GM12864 (cell line): Measurements from ENCODE around the gene NRDE2.
"Not testable (repeated sequence)": the region's sequence is repeated elsewhere in the genome, so short reads cannot be mapped to it uniquely, and the experiment has no call there.

Experiments used
- DNase-seq: peaks from one replicate; pipeline ENCODE4 v3.0.0-alpha.2; 2011; ENCODE audit warnings: low read depth
- H3K4me3 ChIP-seq: 2 replicates; pipeline ENCODE4 v1.5.1; 2011; ENCODE audit warnings: mild to moderate bottlenecking, low read depth, low read length, control low read depth
- TF ChIP-seq, protein P1 (sequence below): IDR thresholded peaks from 2 replicates; pipeline ENCODE4 v1.5.1; 2011; ENCODE audit warnings: low read depth, mild to moderate bottlenecking, moderate library complexity, low read length, control low read depth, inconsistent platforms; ENCODE audit errors: missing control alignments

The NRDE2 gene

DNA sequence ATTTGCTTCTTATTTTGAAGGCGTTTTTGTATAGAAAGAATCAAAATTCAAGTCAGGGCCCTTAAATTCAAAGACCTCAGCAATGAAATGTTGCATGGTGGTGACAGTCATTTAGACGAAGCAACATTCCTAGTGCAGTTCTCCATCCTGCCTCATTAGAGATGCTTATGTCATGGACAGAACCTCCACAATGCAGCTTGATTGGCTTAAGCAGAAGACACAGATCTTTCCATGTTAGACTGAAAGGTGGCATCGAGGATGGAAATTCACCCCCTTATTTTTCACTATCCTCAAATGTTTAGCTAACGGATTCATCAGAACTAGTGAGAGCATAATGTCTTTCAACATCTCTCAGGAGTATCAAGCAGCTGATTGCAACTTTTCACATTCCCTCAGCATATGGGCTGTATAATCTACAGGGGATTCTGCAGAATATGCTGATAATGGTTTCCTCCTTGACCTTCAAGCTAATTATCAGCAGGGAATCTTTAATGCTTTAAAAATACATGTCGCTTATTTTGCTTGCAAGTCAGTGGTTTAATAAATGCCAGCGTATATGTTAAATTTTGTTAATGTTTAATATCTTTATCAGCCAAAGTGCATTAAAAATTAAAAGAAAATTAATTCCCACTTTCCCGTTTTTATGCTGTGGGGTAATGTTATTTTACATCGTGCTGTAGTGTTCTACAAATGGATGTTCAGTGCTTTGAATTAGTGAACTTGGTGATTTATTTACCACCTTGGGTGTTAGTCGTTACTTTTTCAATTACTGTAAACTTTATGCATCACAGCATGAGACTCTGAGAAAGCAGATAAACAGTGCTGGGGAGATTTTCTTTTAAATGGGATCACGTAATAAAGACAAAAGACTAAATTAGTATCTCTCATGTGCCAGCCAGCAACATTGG, 12.8 kb upstream of the NRDE2 start:
- no peak for DNase-seq
- TF ChIP-seq, protein P1, sequence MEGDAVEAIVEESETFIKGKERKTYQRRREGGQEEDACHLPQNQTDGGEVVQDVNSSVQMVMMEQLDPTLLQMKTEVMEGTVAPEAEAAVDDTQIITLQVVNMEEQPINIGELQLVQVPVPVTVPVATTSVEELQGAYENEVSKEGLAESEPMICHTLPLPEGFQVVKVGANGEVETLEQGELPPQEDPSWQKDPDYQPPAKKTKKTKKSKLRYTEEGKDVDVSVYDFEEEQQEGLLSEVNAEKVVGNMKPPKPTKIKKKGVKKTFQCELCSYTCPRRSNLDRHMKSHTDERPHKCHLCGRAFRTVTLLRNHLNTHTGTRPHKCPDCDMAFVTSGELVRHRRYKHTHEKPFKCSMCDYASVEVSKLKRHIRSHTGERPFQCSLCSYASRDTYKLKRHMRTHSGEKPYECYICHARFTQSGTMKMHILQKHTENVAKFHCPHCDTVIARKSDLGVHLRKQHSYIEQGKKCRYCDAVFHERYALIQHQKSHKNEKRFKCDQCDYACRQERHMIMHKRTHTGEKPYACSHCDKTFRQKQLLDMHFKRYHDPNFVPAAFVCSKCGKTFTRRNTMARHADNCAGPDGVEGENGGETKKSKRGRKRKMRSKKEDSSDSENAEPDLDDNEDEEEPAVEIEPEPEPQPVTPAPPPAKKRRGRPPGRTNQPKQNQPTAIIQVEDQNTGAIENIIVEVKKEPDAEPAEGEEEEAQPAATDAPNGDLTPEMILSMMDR = no peak
- no peak overlapping the region for H3K4me3 ChIP-seq

DNA sequence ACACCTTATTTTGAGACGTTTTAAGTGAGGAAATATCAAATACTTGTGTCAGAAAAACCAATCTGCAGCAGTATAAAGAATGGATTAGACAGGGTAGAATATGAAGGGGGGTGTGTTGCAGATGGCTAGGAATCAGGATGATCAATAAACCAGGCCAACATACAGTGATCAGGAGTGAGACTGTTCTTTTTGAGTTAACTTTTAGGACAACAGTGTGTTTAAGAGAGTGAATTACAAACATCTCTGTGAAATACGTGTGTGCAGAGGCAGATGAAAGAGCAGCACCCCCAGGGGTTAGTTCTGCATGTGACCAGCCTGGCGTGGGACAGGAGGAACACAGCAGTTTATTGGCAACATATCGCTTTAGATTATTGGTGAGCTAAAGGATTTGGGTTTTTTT, 10.6 kb upstream of the NRDE2 start:
- no peak for DNase-seq
- TF ChIP-seq, protein P1 = no peak
- no peak overlapping the region for H3K4me3 ChIP-seq

DNA sequence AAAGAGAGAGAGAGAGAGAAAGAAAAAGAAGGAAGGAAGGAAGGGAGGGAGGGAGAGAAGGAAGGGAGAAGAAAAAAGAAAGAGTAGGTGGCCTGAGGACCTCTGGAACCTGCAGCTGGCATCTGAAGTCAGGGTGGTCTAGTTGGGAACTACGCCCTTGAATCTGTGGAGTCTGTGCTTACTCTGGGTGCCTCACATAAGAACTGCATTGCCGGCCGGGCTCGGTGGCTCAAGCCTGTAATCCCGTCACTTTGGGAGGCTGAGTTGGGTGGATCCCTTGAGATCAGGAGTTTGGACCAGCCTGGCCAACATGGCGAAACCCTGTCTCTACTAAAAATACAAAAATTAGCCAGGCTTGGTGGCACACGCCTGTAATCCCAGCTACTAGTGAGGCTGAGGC, 10.0 kb upstream of the NRDE2 start:
- TF ChIP-seq, protein P1 = no peak
- no peak for DNase-seq
- no peak overlapping the region for H3K4me3 ChIP-seq

DNA sequence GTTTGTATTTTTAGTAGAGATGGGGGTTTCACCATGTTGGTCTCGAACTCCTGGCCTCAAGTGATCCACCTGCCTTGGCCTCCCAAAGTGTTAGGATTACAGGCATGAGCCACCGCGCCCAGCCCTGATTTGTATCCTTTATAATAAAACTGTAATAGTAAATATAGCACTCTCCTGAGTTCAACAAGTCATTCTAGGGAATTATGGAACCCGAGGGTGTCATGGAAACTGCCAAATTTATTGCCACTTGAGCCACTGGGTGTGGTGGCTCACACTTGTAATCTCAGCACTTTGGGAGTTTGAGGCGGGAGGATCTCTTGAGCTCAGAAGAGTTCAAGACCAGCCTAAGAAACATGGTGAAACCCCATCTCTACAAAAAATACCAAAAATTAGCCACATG, 9.5 kb upstream of the NRDE2 start:
- DNase-seq, H3K4me3 ChIP-seq: not testable (repeated sequence)

DNA sequence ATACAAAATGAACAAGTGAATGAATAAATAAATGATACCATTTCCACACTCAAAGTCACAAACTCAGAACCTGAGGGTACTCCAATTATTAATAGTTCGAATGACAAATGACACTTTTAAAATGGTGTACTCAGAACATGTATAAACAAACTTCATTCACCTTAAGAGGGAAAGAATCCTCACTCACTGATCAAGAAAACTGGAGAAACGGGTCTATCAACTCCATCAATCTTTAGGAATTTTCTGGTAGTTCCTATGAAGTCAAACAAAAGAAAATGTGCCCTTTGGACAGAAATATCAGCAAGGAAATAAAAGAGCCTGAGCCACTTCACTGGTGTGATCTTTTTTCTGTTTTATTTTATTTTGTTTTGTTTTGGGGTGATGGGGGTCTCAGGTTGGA, 5.2 kb upstream of the NRDE2 start:
- H3K4me3 ChIP-seq = no peak overlapping the region
- DNase-seq = no peak
- TF ChIP-seq, protein P1 = no peak

DNA sequence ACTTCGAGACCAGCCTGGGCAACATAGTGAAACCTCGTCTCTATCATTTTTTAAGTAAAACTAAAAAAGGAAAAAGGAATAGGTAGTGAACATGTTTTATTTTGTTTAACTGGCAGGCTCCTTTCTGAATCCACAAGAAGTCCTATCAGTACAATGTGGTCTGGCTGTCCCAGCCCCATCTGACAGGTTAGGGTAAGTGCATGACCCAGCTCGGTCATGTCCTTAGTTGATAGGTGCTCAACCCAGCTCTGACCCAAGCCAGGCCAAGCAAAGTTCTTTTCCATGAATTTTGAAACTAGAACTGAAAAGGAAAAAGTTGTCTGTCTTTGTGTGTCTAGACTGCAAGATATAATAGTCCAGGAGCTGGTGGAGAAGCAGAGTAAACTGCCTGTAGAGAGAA, 4.7 kb upstream of the NRDE2 start:
- no peak overlapping the region for H3K4me3 ChIP-seq
- DNase-seq = no peak
- TF ChIP-seq, protein P1 = no peak

DNA sequence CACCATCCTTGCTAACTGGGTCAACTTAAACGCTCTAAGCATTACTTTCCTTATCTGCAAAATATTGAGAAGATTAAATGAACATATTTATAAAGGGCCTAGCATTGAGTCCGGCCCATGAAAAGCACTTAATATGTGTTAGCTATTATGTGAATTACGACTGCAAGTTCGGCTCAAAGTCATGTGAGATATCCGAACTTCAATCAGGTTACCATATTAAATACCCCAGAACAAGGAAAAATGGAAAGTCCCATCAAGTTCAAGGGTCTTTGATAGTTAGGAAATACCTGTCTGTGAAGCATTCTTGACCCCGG, 487 bp upstream of the NRDE2 start:
- H3K4me3 ChIP-seq = peak overlapping the region; percentile 85
- TF ChIP-seq, protein P1 = no peak

More for the DNA sequence above, 487 bp upstream of the NRDE2 start:
- DNase-seq = no peak
